ENCODE results near the gene LAMTOR4. TPM values are rescaled to one million over a fixed set of nuclear protein-coding genes. Genes with fewer than 3 reads are reported as not detected.

The LAMTOR4 gene
- total RNA-seq, 1 experiment from 2014 or later = 171 TPM

GRCh38 chr7:100153708-100154535, 5.2 kb downstream of the LAMTOR4 start:
- peaks cover 12% of the 10 kb centered on the region; the same call in 1 of the 2 replicates for H4K20me1 ChIP-seq (ENCODE audit: insufficient read depth, low read depth, low read length)
- H3K36me3 ChIP-seq (ENCODE audit: insufficient read depth, low read length) = peaks cover 9% of the 10 kb centered on the region
- H3K9me3 ChIP-seq (ENCODE audit: low read length) = no peaks in the 10 kb centered on the region
- H3K27me3 ChIP-seq (ENCODE audit: low read length) = no peaks in the 10 kb centered on the region
- H3K79me2 ChIP-seq (ENCODE audit: low read length) = peaks cover 41% of the 10 kb centered on the region
- DNase-seq = peak; percentile 49
- no peaks in the 10 kb centered on the region for H3K9me2 ChIP-seq (replicated peaks; ENCODE audit: insufficient read depth, low read length)
- H3K4me2 ChIP-seq (ENCODE audit: low read depth, low read length, poor library complexity, severe bottlenecking) = no peak overlapping the region
- no peak overlapping the region for H2AFZ ChIP-seq (ENCODE audit: low read length)
- no peak overlapping the region for H3K9ac ChIP-seq (ENCODE audit: low read length)
- H3K4me3 ChIP-seq (ENCODE audit: low read length) = no peak overlapping the region
- no peak overlapping the region for H3K27ac ChIP-seq (ENCODE audit: low read length)
- peaks cover 44% of the 10 kb centered on the region for H3K4me1 ChIP-seq (ENCODE audit: low read length)

- H4K20me1 ChIP-seq (ENCODE audit: insufficient read depth, low read depth, low read length) = peaks cover 12% of the 10 kb centered on the region; the same call in 1 of the 2 replicates
- no peaks in the 10 kb centered on the region for H3K9me2 ChIP-seq (replicated peaks; ENCODE audit: insufficient read depth, low read length)
- H3K9me3 ChIP-seq (ENCODE audit: low read length) = no peaks in the 10 kb centered on the region
- no peaks in the 10 kb centered on the region for H3K27me3 ChIP-seq (ENCODE audit: low read length)
- peak; percentile 42 for DNase-seq
- peaks cover 46% of the 10 kb centered on the region for H3K4me1 ChIP-seq (ENCODE audit: low read length)
- H3K9ac ChIP-seq (ENCODE audit: low read length) = no peak overlapping the region
- peaks cover 9% of the 10 kb centered on the region for H3K36me3 ChIP-seq (ENCODE audit: insufficient read depth, low read length)
- H3K79me2 ChIP-seq (ENCODE audit: low read length) = peaks cover 32% of the 10 kb centered on the region
- H3K4me2 ChIP-seq (ENCODE audit: low read depth, low read length, poor library complexity, severe bottlenecking) = no peak overlapping the region
- H2AFZ ChIP-seq (ENCODE audit: low read length) = no peak overlapping the region
- no peak overlapping the region for H3K27ac ChIP-seq (ENCODE audit: low read length)
- no peak overlapping the region for H3K4me3 ChIP-seq (ENCODE audit: low read length)
These were observed 6.2 kb downstream of the LAMTOR4 start for GRCh38 chr7:100154651-100155491.

- H3K36me3 ChIP-seq (ENCODE audit: insufficient read depth, low read length) = peaks cover 9% of the 10 kb centered on the region
- no peak overlapping the region for H3K27ac ChIP-seq (ENCODE audit: low read length)
- peaks cover 23% of the 10 kb centered on the region for H3K79me2 ChIP-seq (ENCODE audit: low read length)
- peaks cover 39% of the 10 kb centered on the region for H3K4me1 ChIP-seq (ENCODE audit: low read length)
- no peak overlapping the region for H2AFZ ChIP-seq (ENCODE audit: low read length)
- H3K27me3 ChIP-seq (ENCODE audit: low read length) = no peaks in the 10 kb centered on the region
- DNase-seq = peak; percentile 49
- no peaks in the 10 kb centered on the region for H3K9me2 ChIP-seq (replicated peaks; ENCODE audit: insufficient read depth, low read length)
- H4K20me1 ChIP-seq (ENCODE audit: insufficient read depth, low read depth, low read length) = peaks cover 12% of the 10 kb centered on the region; the same call in 1 of the 2 replicates
- H3K9me3 ChIP-seq (ENCODE audit: low read length) = no peaks in the 10 kb centered on the region
- H3K4me3 ChIP-seq (ENCODE audit: low read length) = no peak overlapping the region
- H3K4me2 ChIP-seq (ENCODE audit: low read depth, low read length, poor library complexity, severe bottlenecking) = peak overlapping the region; percentile 18
- H3K9ac ChIP-seq (ENCODE audit: low read length) = no peak overlapping the region
These were observed 7.0 kb downstream of the LAMTOR4 start for GRCh38 chr7:100155553-100156317.

GRCh38 chr7:100156331-100157068, 7.8 kb downstream of the LAMTOR4 start:
- H3K36me3 ChIP-seq (ENCODE audit: insufficient read depth, low read length) = peaks cover 9% of the 10 kb centered on the region
- no peak overlapping the region for H2AFZ ChIP-seq (ENCODE audit: low read length)
- peak; percentile 62 for DNase-seq
- peak overlapping the region; percentile 100; the same call in 1 of the 2 replicates for H3K4me3 ChIP-seq (ENCODE audit: low read length)
- H3K9me3 ChIP-seq (ENCODE audit: low read length) = no peaks in the 10 kb centered on the region
- H3K9me2 ChIP-seq (replicated peaks; ENCODE audit: insufficient read depth, low read length) = no peaks in the 10 kb centered on the region
- peak overlapping the region; percentile 95 for H3K9ac ChIP-seq (ENCODE audit: low read length)
- H3K4me2 ChIP-seq (ENCODE audit: low read depth, low read length, poor library complexity, severe bottlenecking) = peak overlapping the region; percentile 90
- H3K27me3 ChIP-seq (ENCODE audit: low read length) = no peaks in the 10 kb centered on the region
- H4K20me1 ChIP-seq (ENCODE audit: insufficient read depth, low read depth, low read length) = peaks cover 12% of the 10 kb centered on the region; the same call in 1 of the 2 replicates
- peaks cover 21% of the 10 kb centered on the region for H3K79me2 ChIP-seq (ENCODE audit: low read length)
- peaks cover 38% of the 10 kb centered on the region for H3K4me1 ChIP-seq (ENCODE audit: low read length)
- H3K27ac ChIP-seq (ENCODE audit: low read length) = peak overlapping the region; percentile 34; the same call in 1 of the 2 replicates

GRCh38 chr7:100157069-100157333, 8.3 kb downstream of the LAMTOR4 start:
- no peak overlapping the region for H2AFZ ChIP-seq (ENCODE audit: low read length)
- no peak for DNase-seq
- H3K36me3 ChIP-seq (ENCODE audit: insufficient read depth, low read length) = peaks cover 6% of the 10 kb centered on the region
- H3K27ac ChIP-seq (ENCODE audit: low read length) = peak overlapping the region; percentile 34; the same call in 1 of the 2 replicates
- H4K20me1 ChIP-seq (ENCODE audit: insufficient read depth, low read depth, low read length) = peaks cover 12% of the 10 kb centered on the region; the same call in 1 of the 2 replicates
- H3K4me3 ChIP-seq (ENCODE audit: low read length) = peak overlapping the region; percentile 100
- peaks cover 33% of the 10 kb centered on the region for H3K4me1 ChIP-seq (ENCODE audit: low read length)
- no peaks in the 10 kb centered on the region for H3K9me3 ChIP-seq (ENCODE audit: low read length)
- peaks cover 21% of the 10 kb centered on the region for H3K79me2 ChIP-seq (ENCODE audit: low read length)
- no peaks in the 10 kb centered on the region for H3K9me2 ChIP-seq (replicated peaks; ENCODE audit: insufficient read depth, low read length)
- no peaks in the 10 kb centered on the region for H3K27me3 ChIP-seq (ENCODE audit: low read length)
- peak overlapping the region; percentile 95 for H3K9ac ChIP-seq (ENCODE audit: low read length)
- H3K4me2 ChIP-seq (ENCODE audit: low read depth, low read length, poor library complexity, severe bottlenecking) = peak overlapping the region; percentile 90

- H3K36me3 ChIP-seq (ENCODE audit: insufficient read depth, low read length) = peaks cover 6% of the 10 kb centered on the region
- peaks cover 27% of the 10 kb centered on the region for H3K4me1 ChIP-seq (ENCODE audit: low read length)
- H3K79me2 ChIP-seq (ENCODE audit: low read length) = peaks cover 21% of the 10 kb centered on the region
- peak; percentile 61 for DNase-seq
- no peaks in the 10 kb centered on the region for H3K9me2 ChIP-seq (replicated peaks; ENCODE audit: insufficient read depth, low read length)
- H2AFZ ChIP-seq (ENCODE audit: low read length) = no peak overlapping the region
- peak overlapping the region; percentile 90 for H3K4me2 ChIP-seq (ENCODE audit: low read depth, low read length, poor library complexity, severe bottlenecking)
- no peaks in the 10 kb centered on the region for H3K27me3 ChIP-seq (ENCODE audit: low read length)
- H3K4me3 ChIP-seq (ENCODE audit: low read length) = peak overlapping the region; percentile 100
- H3K9ac ChIP-seq (ENCODE audit: low read length) = peak overlapping the region; percentile 95
- no peaks in the 10 kb centered on the region for H3K9me3 ChIP-seq (ENCODE audit: low read length)
- H4K20me1 ChIP-seq (ENCODE audit: insufficient read depth, low read depth, low read length) = peaks cover 12% of the 10 kb centered on the region; the same call in 1 of the 2 replicates
- peak overlapping the region; percentile 54 for H3K27ac ChIP-seq (ENCODE audit: low read length)
These were observed 8.9 kb downstream of the LAMTOR4 start for GRCh38 chr7:100157334-100158228.
